HG02885 (cell line): Measurements from ENCODE around the gene NPR1.
"Not testable (repeated sequence)": the region's sequence is repeated elsewhere in the genome, so short reads cannot be mapped to it uniquely, and the experiment has no call there.

Experiments used
- ATAC-seq: cut with Tn5 transposase; IDR thresholded peaks from one replicate; pipeline ENCODE4 v1.9.1; 2021; ENCODE audit warnings: mild to moderate bottlenecking; ENCODE audit not compliant: unreplicated experiment, poor library complexity

Gene NPR1

GRCh38 chr1:153711026-153711425 lies 32.5 kb downstream of the NPR1 start:
- ATAC-seq, result no peak

- not testable (repeated sequence) for ATAC-seq
These were observed 37.7 kb downstream of the NPR1 start for GRCh38 chr1:153716211-153716610.

- ATAC-seq, result no peak
These were observed 38.8 kb downstream of the NPR1 start for GRCh38 chr1:153717330-153717729.

GRCh38 chr1:153723687-153724086 lies 45.2 kb downstream of the NPR1 start:
- ATAC-seq, result no peak

GRCh38 chr1:153724634-153725033 lies 46.1 kb downstream of the NPR1 start:
- ATAC-seq, result not testable (repeated sequence)

GRCh38 chr1:153727463-153728304 lies 49.2 kb downstream of the NPR1 start, which contains the start of gene INTS3:
TSS of gene INTS3 (plus strand) at chr1:153728050. CDS start at chr1:153728635, 585 bp downstream.
- ATAC-seq, result peak; percentile 97

- ATAC-seq, result no peak
These were observed 50.0 kb downstream of the NPR1 start for GRCh38 chr1:153728305-153729066.

- no peak for ATAC-seq
These were observed 52.0 kb downstream of the NPR1 start for GRCh38 chr1:153730468-153730988.

GRCh38 chr1:153733970-153734369 lies 55.5 kb downstream of the NPR1 start:
- ATAC-seq, result no peak

- ATAC-seq, result no peak
These were observed 56.1 kb downstream of the NPR1 start for GRCh38 chr1:153734396-153735089.

- ATAC-seq, result no peak
These were observed 56.6 kb downstream of the NPR1 start for GRCh38 chr1:153735090-153735420.

GRCh38 chr1:153741986-153742385 lies 63.5 kb downstream of the NPR1 start:
- ATAC-seq, result no peak

- ATAC-seq, result no peak
These were observed 64.1 kb downstream of the NPR1 start for GRCh38 chr1:153742411-153743142.
